H1 (cell line): ENCODE results near the gene CGAS. TPM values are rescaled to one million over a fixed set of nuclear protein-coding genes. Genes with fewer than 3 reads are reported as not detected.

Experiments
- PHF8 ChIP-seq: fragments of 200-600 bp; sonication (generic); conservative IDR thresholded peaks from 2 replicates; pipeline ENCODE4 v1.7.1; 2012; ENCODE audit warnings: low read depth, mild to moderate bottlenecking, inconsistent platforms, low read length, moderate library complexity
- TCF12 ChIP-seq: IDR thresholded peaks from 2 replicates; pipeline ENCODE4 v1.6.1; 2011; ENCODE audit warnings: low read depth, mild to moderate bottlenecking, low read length
- YY1 ChIP-seq: IDR thresholded peaks from 2 replicates; pipeline ENCODE4 v1.6.1; 2011; ENCODE audit warnings: low read depth, mild to moderate bottlenecking, low read length
- ZNF274 ChIP-seq: IDR thresholded peaks from 2 replicates; pipeline ENCODE4 v1.7.0; 2012; ENCODE audit warnings: low read length, borderline replicate concordance; ENCODE audit errors: extremely low read depth
- polyA plus RNA-seq, 7 experiments: library from polyadenylated mRNA; depleted of rRNA in 3 of 7; stranded (reverse) in 5 of 7; unstranded in 2 of 7; fragments of >200 nt in 5 of 7; fragments of 200-250 nt in 2 of 7; gene quantifications; 1 replicate in 5 of 7; 2 replicates in 1 of 7; 4 replicates in 1 of 7; pipeline versions ENCODE4 v1.2.1 to v1.2.3, GENCODE V29; 2011 to 2013; ENCODE audit warnings: missing spikeins in 2 of 7, mixed read lengths in 2 of 7
- total RNA-seq: library from RNA; stranded (reverse); fragmentation: NEBNext Ultra II Directional; extraction: Animal tissue kit (Norgen Biotek cat#: 25700); gene quantifications from 2 replicates; pipeline ENCODE4 v1.2.1, GENCODE V29; 2021
- TF ChIP-seq, protein P1 (sequence below), 3 experiments: IDR thresholded peaks; 1 replicate in 2 of 3; 2 replicates in 1 of 3; pipeline versions ENCODE4 v1.5.1 to v1.6.1; 2011; ENCODE audit warnings: low read length in 3 of 3, mild to moderate bottlenecking in 3 of 3, inconsistent platforms in 2 of 3, low read depth in 1 of 3, moderate library complexity in 1 of 3; ENCODE audit not compliant: insufficient read depth in 1 of 3; ENCODE audit errors: control extremely low read depth in 1 of 3

CGAS gene
- total and polyA plus RNA-seq, 2 of the 8 experiments (the other 6 are each of a cell fraction or from before 2014, with no cell fraction given): 2.1 to 6.3 TPM

DNA sequence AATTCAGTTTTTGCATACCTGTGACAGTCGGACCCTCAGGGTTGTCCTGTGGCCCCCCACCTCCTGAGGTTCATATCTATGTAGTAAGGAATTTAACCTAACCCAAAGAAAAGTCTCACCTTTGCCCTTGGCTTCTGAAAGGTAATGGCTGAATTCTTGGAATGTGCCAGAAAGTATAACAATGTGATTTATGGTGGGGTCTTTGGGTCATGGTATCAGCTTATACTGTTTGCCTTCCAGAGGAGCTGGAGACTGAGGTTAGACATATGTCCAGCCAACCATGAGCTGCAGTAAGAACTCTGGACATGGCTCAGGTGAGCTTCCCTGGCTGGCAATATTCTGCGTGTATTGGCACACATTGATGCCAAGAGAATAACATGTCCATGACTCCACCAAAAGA, 30.6 kb downstream of the CGAS start (continued):
- TF ChIP-seq, protein P1, sequence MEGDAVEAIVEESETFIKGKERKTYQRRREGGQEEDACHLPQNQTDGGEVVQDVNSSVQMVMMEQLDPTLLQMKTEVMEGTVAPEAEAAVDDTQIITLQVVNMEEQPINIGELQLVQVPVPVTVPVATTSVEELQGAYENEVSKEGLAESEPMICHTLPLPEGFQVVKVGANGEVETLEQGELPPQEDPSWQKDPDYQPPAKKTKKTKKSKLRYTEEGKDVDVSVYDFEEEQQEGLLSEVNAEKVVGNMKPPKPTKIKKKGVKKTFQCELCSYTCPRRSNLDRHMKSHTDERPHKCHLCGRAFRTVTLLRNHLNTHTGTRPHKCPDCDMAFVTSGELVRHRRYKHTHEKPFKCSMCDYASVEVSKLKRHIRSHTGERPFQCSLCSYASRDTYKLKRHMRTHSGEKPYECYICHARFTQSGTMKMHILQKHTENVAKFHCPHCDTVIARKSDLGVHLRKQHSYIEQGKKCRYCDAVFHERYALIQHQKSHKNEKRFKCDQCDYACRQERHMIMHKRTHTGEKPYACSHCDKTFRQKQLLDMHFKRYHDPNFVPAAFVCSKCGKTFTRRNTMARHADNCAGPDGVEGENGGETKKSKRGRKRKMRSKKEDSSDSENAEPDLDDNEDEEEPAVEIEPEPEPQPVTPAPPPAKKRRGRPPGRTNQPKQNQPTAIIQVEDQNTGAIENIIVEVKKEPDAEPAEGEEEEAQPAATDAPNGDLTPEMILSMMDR (IDR thresholded peaks at IDR 0.05; ENCODE audit: control extremely low read depth in 1 of 3, insufficient read depth in 1 of 3, low read depth in 1 of 3, low read length in 3 of 3): no peak
- TF ChIP-seq TCF12 (no peak), ZNF274 (no peak), YY1 (no peak), PHF8 (no peak)
